NCI-H2196 (cell line): ENCODE results near the gene SLC6A9.

Experiments used
- DNase-seq: peaks from one replicate; lab custom pipeline; 2025; ENCODE audit not compliant: unreplicated experiment; lab: John Stamatoyannopoulos, UW

The SLC6A9 gene

DNA sequence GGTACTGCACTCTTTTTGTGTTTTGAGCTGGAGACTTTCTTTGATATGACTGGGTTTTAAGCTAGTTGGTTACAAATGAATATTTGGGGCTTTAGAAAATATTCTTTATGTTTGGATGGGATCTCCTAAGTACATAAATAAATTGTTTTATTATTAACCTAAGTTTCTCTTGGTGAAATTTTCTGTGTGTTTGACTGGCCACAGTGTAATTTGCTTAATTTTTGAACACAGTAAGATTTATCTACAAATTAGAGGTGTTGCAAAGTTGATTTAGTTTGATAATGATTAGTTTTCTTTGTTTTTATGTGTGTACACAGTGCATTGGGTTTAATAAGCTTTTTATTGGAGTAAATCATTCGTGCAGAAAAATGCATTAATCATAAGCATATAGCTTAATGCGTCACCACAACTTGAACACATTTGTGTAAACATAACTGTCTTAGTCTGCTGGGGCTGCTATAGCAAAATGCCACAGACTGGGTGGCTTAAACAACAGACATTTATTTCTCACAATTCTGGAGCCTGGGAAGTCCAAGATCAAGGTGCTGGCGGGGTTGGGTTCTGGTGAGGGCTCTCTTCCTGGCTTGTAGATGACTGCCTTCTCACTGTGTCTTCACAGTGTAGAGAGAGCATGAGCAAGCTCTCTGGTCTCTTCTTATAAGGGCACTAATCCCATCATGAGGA, 17.4 kb upstream of the SLC6A9 start:
- DNase-seq = no peak

DNA sequence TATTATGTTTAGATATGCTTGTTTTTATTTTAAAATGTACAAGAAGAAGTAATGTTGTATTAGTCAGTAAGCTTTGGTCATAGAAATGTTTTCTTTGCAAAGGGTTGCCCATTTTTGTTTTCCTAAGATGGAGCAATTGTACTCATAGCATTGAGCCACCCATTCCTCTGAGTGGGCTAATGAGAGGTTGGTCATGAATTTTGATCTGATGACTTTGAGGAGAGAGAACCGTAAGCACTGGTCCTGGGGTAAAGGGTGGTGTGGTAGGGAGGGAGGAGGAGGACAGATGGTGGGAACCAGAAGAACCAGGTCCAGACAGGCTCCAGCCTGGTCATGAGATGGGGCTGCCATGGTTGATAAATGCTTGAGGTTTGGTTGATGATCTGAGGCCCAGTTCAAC, 15.9 kb upstream of the SLC6A9 start:
- no peak for DNase-seq

DNA sequence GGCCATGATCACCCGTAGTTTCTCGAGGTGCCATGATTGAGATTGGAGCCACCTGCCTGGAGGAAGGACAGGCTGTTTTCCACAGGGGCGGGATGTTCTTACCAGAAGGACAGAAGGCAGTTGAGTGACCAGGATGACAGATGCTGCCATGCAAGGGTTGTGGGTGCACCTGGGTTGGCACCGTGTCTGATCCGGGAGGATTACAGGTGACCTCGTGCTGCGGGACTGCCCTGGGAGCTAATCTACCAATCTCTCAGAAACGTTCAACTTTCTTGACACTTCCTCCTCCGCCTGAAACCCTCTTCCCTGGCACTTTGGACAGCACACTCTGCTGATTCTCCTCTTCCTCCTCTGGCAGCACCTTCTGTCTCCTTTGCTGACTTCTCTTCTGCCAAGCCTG, 13.8 kb upstream of the SLC6A9 start:
- no peak for DNase-seq

DNA sequence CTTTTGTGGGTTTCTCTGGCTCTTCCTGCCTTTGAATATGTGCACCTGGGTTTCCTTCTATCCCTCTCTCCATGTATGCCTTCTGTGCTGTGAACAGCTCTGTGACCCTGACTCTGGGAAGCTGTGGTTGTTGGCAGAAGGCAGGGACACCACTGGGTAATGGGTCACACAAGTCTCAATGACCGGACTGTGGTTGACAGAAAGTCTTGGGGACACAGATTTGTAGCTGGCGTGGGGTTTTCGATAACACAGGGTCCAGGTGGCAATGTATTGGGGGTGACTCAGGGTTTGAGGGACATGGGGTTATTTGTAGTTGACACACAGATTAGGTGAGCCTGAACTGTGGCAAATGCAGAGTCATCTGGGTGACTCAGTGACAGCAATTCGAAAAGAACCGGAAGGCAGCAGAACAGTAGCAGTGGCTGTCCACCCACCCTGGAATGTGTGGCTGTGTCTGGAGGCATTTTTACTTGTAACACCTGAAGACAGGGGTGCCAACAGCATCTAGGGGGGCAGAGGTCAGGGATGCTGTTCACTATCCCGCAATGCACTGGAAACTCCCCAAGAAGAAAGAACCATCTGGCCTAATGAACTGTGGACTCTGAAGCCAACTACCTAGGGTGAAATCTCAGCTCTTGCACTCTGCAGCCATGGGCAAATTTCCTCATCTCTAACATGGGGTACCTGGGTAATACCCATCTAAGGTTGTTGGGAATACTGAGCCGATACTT, 13.0 kb upstream of the SLC6A9 start:
- no peak for DNase-seq

DNA sequence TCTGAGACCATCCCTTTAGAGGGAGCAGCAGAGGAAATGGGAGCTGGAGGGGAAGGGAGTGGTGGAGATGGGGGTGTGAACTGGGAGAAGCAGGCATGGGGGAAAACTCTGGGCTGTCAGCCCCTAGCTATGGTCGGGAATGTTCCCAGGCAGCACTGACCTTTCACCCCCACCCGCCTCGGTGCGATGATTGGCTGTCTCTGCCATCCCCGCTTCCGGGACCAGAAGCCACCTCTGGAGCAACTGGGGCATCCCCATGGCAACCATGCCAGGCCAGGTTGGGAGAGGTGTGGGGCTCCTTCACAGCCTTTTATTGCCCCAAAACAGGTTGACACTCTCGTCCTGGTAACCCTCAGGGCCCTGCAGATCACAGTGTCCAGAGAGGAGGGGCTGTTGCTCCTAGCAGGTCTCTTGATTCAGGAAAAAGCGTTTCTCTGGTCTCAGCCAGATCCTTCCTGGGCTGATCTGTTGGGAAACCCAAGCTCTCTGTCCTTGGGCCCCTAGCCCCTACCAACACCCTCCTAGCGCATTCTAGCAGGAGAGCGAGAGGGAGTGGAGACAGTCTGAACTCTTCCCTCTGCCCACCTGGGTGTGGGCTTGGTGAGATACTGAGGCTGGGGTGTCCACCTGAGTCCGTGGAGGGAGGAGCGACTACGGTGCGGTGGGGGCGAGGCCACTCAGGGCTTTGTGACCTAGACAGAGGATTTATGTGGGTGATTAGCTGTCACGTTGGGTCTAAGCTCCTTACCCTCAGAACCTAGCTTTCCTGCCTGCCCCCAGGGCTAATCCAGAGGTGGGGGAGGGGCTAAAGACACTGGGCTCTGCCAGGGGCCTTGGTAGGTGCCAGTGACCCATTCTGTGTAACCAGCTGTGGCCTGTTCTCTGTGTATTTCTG, 12.2 kb upstream of the SLC6A9 start:
- DNase-seq = no peak

DNA sequence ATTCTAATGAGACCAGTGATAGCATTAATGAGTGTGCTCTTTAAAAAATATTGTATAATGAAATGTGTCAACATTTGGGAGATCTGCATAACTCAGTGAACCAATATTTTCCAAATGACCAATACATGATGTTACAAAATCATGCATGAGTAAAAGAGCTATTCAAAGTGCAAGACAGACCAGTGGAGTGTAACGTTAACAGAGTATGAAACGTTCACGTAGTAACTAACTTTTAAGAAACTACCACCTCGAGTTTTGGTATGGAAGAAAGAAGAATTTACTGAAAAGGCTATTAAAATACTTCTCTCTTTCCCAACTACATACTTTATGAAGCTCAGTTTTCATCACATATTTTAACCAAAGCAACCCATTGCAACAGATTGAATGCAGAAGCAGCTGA, 9.6 kb upstream of the SLC6A9 start:
- no peak for DNase-seq

DNA sequence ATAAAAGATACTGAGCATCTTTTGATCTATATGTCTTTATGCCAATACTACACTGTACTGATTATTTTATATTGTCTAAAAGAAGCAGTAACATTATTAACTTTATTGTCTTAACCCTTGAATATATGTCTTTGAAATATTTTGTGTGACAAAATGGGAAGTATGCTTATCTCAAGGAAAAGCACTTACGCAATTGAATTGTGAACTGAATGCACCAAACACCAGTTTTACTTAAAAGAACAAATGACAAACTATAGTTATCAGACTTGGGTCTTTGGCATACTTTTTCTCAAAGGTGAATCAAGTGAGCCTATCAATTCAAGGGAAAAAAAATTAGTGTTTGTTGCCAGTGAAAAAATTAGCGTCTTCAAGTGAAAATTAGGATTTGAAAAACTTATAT, 9.2 kb upstream of the SLC6A9 start:
- no peak for DNase-seq

DNA sequence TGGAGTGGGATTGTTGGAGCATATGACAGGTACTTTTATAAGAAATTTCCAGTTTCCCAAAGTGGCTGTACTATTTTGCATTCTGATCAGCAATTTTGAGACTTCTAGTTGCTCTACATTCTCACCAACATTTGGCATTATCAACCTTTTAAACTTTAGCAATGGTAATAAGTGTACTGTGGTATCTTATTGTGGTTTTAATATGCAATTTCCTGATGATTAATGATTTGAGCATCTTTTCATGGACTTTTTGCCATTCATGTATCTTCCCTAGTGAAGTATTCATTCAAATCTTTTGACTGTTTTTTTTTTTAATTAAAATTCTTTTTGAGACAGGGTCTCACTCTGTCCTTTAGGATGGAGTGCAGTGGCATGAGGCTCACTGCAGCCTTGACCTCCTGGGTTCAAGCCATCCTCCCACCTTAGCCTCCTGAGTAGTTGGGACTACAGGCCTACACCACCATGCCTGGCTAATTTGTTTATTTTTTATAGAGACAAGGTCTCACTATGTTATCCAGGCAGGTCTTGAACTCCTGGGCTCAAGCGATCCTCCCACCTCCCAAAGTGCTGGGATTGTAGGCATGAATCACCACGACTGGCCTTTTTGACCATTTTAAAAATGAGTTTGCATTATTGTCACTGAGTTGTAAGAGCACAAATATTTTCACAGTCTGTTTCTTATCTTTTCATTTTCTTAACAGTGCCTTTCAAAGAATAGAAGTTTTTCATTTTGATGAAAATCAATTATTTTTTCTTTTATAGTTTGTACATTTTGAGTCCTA, 7.8 kb upstream of the SLC6A9 start:
- no peak for DNase-seq

DNA sequence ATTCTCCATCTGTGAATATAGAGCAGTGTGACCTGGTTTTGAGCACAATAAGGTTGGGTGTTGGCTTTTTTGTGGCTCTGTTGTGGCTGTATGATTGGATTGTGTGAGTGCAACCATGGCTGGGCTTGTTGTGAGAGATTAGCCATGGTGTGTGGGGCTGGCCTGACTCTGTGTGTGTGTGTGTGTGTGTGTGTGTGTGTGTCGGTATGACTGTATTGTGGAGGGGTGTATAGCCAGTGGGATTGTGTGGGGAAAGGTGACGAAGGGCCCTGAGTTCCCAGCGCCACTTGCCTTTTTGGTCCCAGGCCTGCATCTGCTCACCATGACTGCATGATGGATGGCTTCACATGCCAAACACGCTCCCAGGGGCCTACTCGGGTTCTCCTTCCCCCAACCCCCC, 5.9 kb upstream of the SLC6A9 start:
- no peak for DNase-seq

DNA sequence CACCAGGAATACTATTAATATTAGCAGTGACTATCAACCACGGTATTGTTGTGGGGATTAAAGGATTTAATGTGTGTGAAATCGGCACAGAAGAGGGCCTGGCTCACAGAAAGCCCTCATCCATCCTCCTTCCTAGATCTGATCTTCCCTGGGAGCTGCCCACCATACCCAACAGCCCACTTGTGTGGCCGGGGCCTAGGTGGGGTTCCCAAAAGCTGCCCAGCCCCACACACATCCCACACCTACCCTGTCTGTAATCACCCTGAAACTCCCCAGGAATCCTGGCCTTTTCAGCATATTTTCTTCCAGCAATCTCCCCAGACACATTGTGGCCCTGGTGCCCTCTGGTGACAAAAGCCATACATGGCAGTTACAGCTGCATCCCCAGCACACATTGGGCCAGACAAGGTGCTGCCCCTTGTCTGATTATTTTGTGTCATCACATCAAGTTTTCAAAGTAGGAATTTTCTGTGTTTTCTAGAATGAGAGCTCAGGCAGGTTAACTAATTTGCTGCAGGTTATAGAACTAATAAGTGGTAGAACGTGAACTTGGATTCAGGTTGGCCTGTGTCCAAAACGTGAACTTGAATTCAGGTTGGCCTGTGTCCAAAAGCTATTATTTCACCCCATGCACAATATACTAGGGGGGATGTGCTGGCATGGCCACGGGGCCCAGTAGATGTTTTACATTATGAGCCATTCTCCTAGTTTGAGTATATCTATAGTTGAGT, 5.3 kb upstream of the SLC6A9 start:
- peak; percentile 79 for DNase-seq

DNA sequence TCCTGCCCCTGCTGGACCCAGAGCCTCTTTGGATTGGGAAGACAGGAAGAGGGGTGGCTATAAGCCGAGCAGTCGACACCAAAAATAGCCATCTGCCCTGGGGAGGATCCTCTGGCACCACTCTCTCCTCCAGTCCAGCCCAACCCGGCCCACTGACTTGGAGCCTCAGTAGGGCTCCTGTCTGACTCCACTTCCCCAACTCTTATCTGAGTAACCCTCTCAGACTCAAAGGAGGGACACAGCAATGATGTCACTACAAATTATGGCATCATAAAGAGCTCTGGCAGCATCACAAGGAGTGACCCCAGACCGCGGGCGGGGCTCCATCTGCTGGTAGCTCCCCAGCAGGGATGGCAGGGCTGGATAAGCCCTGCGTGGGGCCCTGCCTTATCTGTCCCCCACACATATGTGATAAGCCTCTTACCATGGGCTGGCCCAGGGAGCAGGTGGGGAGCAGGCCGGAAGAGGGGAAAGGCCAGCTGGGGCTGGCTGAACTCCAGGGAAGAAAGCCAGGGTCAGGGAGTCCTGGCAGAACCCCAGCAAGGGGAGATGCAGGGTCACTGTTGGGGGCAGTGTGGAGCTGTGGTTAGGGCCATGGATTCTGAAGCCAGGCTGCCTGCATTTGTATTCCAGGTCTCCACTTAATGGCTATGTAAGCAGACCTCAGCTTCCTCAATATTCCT, 4.6 kb upstream of the SLC6A9 start:
- no peak for DNase-seq

DNA sequence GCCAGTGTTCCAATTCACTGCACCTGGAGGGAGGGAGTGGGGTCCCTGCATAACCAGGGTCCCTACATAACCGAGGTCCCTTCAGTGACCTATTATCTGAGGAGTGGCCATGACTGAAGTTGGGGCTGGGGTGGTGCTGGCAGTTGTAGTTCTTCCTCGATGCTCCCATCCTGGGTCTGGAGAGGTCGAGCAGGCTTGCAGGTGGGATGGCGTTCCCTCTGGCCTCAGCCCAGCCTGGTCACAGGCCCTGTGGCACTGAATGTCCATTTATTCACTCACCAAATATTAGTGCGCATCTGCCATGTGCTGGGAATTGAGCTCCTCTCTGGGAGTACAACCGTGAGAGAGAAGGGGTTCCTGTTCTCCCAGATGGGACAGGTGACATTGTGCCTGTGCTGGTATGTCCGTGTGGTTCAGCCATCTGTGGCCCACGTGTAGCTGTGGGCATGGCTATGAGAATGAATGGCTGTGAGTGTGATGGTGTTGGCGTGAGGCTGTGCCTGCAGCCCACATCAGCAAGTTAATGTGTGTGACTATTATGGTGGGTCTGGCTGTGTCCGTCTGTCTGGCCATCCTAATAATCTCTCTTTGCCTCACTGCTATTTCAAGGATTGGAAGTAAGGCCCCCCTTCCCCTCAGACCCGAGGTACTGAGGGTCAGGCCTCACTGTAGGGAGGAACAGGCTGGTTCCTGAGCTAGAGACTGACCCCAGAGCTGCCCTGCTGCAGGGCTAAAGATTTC, 3.9 kb upstream of the SLC6A9 start:
- DNase-seq = no peak

DNA sequence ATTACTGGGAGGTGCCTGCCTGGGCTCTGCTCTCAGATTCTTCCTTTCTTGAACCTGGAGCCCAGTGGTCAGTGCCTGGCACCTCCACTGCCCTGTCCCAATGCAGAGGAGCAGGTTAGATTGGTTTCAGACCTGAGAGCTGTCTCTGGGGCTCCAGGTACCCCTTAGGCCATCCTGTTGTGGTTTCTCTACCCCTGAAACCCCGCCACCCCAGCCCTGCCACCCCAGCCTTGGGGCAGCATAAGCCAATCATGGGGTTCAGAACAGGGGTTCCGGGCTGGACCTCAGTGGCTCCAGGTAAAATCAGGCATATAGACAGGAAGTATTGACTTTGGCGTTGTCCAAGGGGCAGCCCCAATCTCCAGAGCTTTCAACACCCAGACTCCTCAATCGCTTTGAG, 3.2 kb upstream of the SLC6A9 start:
- no peak for DNase-seq

DNA sequence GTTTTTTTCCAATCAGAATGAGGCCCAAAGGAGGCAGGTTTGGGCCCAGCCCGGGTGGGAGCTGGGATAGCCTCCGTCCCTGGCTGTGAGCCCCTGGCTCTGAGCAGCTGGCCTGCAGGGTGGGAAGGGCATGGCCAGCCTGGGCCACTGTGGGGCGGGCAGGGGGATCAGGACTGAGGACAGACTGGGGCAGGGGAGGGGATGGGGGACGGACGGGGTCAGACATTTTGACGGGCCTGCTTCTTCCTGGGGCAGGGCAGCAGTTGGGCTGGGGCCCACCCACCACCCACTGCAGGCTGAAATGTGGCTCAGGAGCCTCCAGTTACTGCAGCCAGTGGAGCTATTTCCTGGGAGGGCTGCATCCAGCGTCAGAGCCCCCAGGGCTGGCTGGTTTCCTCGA, 2.5 kb upstream of the SLC6A9 start:
- DNase-seq = no peak

DNA sequence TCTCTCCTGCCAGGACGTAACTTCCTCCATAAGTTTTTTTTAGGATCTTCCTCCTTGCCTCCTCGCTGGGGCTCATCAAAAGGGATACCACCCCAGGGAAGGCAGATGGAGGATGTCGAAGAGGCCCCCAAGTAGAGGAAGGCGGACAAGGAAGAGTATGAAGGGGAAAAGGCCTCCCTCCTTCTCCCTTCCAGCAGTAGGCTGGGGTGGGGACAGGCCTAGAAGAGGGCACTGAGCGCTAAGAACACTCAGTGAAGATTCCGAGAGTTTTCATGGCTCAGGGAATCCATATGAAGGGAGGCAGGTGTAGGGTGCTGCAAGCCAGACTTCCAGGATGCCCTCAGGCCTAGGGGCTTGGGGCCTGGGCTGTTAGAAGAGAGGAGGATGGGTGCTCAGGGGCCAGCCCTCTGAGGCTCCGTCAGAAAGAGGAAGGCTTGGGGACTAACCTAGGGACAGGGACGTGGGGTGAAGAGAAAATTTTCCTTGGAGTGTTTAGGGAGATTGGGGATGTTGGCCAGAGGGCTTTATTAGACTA, 1.8 kb upstream of the SLC6A9 start:
- DNase-seq = no peak

DNA sequence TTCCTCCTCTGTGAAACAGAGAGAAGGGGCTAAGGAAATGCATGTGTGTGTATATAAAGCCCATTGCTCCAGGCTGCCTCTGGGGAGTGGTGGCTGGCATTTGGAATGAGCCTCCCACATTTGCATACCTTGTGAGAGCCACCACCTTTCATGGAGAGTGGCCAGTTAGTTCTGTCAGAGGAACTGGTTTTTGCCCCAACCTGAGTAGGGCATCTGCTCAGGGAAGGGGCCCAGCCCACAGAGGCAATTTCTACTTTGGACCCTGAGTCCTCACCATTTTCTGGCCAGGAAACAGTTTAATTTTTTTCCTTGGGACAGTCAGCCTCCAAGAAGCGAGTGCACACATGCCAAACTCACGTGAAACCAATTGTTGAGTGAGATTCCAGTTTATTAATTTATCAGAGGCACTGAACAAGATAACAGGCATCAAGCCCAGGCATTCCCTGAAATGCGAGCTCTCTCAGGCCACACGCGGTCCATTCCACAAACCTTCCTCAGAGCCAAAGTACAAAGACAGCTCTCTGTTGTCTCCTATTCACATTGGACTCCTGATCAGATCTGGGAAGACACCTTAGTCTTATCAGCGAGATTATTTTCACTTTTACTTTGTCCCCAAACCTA, 1.0 kb upstream of the SLC6A9 start:
- DNase-seq = no peak

DNA sequence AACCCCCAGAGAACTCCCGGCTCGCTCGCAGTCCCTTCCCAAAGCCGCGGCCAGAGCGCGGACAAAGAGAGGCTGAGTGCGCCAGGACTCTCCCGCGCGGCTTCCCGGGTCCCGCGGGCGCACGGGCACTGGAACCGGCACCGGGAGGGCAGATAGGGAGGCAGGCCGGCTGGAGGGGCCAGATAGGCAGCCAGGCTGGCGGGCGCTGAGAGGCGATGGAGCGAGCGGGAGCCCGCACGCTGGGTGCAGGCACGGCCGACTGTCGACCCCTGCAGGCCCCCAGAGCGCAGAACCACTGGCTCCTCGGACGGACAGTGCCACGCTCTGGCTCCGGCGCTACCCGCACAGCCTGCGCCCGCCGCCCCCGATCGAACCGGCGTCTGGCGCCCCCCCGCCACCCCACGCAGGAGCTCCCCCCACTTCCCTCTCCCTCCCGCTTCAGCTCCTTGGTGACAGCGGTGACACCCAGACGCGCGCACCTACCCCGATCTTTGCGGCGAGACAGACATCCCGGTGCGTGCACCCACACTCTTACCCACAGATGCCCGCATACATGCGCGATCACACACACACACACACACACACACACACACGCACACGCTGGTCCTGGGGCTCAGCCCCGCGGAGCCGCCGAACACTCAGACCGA, 534 bp downstream of the SLC6A9 start:
- DNase-seq = peak; percentile 53
